Kidney epithelial cell (primary cell): ENCODE measurements around the gene ALOXE3. TPM values are rescaled to one million over a fixed set of nuclear protein-coding genes. Genes with fewer than 3 reads are reported as not detected.
A peak's percentile ranks its signal among the peaks of the same experiment; 100 is the strongest.

Experiments
- DNase-seq: peaks from one replicate; pipeline ENCODE4 v3.0.0-alpha.2; 2010; ENCODE audit warnings: low read depth
- H3K27me3 ChIP-seq: 2 replicates; pipeline ENCODE4 v1.6.0; 2011; ENCODE audit warnings: low read length; ENCODE audit not compliant: control insufficient read depth, insufficient read depth
- H3K36me3 ChIP-seq: 2 replicates; pipeline ENCODE4 v1.5.1; 2011; ENCODE audit warnings: low read length; ENCODE audit not compliant: control insufficient read depth, insufficient read depth
- H3K4me3 ChIP-seq: 2 replicates; pipeline ENCODE4 v1.5.1; 2011; ENCODE audit warnings: low read depth, mild to moderate bottlenecking, control low read depth, low read length
- total RNA-seq: library from RNA; depleted of rRNA; stranded (reverse); fragments of >200 nt; gene quantifications from 2 replicates; pipeline ENCODE4 v1.2.3, GENCODE V29; 2015
- TF ChIP-seq, protein P1 (sequence below): IDR thresholded peaks from 2 replicates; pipeline ENCODE4 v1.5.1; 2011; ENCODE audit warnings: mild to moderate bottlenecking, moderate library complexity, low read length, control low read depth, inconsistent platforms; ENCODE audit not compliant: insufficient read depth, poor library complexity, severe bottlenecking

ALOXE3 gene
- total RNA-seq, 1 donor from 2014 or later: 0.75 TPM

DNA sequence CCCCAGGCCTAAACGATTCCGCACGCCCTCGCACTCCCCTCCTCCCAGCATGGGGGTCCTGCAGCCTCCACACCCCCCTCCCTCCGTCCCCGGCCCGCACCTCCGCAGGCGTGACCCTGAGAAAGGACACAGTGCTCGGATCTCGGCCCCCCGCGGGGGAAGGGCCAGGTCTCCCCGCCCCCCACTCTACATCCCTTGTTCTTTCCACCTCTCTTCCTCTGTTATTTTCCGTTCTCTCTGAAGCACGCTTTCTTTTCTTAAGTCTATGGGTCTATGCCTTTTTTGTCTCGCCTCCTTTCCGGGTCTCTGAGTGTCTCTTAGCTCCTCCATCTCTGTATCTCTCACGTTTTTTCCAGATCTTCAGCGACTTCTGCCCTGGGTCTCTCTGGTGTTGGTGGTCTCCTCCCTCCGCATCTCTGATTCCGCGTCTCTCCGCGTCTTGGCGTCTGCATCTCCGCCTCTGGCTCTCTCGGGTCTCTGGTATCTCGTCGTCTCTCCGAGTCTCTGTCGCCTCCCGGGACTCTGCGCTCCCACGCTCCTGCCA lies 7.7 kb upstream of the ALOXE3 start:
- peaks cover 30% of the 10 kb centered on the region for H3K27me3 ChIP-seq
- H3K36me3 ChIP-seq: no peaks in the 10 kb centered on the region
- H3K4me3 ChIP-seq: peak overlapping the region; percentile 70
- TF ChIP-seq, protein P1, sequence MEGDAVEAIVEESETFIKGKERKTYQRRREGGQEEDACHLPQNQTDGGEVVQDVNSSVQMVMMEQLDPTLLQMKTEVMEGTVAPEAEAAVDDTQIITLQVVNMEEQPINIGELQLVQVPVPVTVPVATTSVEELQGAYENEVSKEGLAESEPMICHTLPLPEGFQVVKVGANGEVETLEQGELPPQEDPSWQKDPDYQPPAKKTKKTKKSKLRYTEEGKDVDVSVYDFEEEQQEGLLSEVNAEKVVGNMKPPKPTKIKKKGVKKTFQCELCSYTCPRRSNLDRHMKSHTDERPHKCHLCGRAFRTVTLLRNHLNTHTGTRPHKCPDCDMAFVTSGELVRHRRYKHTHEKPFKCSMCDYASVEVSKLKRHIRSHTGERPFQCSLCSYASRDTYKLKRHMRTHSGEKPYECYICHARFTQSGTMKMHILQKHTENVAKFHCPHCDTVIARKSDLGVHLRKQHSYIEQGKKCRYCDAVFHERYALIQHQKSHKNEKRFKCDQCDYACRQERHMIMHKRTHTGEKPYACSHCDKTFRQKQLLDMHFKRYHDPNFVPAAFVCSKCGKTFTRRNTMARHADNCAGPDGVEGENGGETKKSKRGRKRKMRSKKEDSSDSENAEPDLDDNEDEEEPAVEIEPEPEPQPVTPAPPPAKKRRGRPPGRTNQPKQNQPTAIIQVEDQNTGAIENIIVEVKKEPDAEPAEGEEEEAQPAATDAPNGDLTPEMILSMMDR: no peak
- DNase-seq: no peak

DNA sequence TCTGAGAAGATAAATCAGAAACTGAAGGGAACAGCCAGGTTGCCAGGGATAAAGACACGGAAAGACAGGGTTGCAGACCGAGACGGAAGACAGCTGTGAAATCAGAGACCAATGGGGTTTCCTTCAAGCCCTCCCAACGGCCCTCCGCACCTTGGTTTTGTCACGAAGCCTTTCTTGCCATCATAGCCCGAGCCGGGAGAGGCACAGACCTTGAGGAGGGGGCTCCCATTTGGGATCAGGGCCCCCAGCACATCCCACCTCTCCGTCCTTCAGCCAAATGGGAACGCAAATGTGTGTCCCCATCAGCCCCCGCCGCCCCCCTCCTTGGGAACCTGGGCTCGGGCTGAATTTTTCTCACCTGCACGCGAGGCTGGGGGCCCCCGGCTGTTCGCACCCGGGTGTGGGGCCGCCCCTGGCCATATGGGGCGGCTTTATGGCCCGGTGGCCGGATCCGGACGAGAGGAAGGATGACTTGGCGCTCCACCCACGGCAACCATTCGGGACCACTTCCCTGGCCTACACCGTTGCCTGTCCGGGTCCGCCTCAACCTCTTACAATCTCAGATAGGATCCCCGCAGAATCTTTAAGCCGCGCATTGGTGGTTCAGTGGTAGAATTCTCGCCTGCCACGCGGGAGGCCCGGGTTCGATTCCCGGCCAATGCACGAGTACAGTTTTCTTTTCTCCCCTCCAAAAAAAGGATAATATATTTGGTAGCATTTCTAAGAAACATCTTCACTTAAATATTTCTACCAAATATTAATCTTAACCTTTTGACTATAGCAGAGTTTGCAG lies 7.0 kb upstream of the ALOXE3 start:
- H3K36me3 ChIP-seq: no peaks in the 10 kb centered on the region
- peaks cover 30% of the 10 kb centered on the region for H3K27me3 ChIP-seq
- DNase-seq: no peak
- TF ChIP-seq, protein P1: no peak
- H3K4me3 ChIP-seq: peak overlapping the region; percentile 70

DNA sequence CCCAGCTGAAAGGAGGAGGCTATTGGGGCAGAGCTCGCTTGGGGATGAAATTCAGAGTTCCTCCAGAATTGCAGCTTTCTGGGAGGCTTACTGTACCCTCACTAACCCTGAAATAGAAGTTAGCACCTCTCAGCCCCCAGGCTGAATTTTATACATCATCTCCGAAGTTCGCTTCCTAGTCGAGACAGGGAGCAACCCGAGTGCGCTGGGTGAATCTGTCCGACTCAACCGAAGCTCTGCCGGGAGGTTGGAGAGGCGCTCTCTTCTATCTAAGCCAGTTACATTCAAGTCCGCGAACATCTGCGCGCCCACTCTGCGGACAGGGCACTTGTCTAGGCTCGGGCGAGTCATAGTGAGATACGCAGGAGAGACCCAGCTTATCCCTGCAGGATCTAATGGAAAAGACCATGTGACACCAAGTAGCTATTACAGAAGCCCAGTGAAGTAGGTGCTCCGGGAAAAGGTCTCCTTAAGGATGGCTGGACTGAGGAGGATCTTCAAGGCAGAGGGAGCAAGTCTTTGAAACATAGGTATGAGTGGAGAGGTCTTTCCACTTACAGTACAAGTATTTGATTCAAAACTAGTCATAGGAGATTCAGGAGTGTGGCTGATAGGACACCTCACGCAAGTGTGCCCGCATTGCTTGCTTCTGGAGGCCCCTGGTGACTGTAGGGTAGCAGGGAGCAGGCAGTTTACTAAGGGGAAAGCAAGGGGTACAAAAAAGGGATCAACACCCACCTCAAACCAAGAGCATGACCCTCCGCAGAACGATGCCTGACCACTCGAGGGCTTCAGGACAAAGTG lies 6.2 kb upstream of the ALOXE3 start:
- TF ChIP-seq, protein P1: no peak
- H3K4me3 ChIP-seq: no peak overlapping the region
- no peak for DNase-seq
- no peaks in the 10 kb centered on the region for H3K36me3 ChIP-seq
- peaks cover 30% of the 10 kb centered on the region for H3K27me3 ChIP-seq

DNA sequence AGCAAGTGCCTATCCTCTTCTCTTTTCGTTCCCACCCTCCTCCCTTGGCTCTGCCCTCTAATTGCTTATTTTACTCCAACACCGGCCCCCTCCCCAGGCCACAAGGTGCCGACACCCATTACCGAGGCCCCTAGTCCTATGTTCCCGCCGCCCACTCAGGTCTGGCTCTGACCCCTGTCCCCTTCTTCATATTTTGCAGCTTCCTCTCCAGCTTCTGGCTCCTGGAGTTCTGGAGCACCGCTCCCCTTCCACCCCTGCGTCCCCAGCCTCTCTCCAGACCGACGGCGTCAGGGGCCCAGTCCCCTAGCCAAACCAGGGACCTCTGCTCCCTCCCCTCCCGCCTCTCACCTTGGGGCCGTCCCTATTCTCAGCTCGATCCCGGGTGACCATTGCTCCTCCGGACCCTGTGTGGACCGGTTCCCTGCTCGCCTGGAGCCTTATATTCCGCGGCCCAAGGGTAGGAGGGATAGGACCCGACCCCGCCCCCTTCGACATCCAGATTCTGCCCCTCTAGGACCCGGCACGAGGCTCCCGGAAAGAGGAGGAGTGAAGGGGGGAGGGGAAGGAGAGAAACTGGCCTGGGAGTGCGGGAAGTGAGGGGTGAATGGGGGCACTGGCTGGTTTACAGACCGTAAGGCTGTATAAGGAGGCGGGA lies 5.5 kb upstream of the ALOXE3 start, which contains the start of gene HES7:
Gene HES7 (minus strand): TSS at position 412 of the 655 bp plus-strand sequence. CDS start 22 bp downstream, at position 390.
- Histone ChIP-seq H3K27me3 (peaks cover 30% of the 10 kb centered on the region), H3K36me3 (no peaks in the 10 kb centered on the region), H3K4me3 (peak within 1 kb of the TSS; percentile 38)
- DNase-seq: no peak
- TF ChIP-seq, protein P1: no peak

DNA sequence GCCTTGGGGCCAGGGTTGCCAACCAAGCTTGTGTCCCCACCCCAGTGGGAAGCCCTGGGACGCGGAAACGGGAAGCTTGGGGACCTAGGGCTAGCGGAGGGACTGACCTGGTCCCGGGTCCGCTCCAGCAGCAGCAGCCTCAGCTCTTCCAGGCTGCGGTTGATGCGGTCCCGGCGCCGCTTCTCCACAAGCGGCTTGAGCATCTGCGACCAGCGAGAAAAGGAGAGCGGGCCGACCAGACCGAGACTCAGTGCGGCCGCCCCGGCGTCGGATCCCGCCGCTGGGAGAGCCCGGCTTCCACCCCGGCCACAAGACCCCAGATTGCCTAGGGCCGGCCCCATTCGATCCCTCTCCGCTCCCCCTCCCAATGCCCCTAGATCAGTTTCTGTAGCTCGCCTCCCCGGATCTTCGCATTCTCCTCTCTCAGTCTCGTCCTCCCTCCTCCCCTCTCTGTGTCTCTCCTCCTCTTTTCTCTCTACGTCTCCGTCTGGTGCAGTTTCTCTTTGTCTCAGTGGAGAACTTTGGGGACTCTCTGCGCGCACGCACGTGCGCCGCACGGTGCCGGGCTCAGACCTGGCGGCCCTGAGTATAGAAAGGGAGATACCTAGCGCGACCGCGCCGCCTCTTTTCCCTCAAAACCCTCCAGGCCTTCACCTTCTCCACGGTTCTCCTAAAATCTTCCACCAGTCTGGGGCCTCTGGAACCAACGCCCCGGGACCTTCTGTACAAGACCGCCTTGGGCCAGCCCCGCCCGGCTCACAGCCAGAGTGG lies 4.8 kb upstream of the ALOXE3 start:
- DNase-seq: no peak
- Histone ChIP-seq H3K36me3 (no peaks in the 10 kb centered on the region), H3K27me3 (peaks cover 30% of the 10 kb centered on the region), H3K4me3 (peak overlapping the region; percentile 38)
- TF ChIP-seq, protein P1: no peak
